Calu3 (cell line): ENCODE measurements around the gene FMN1. TPM values are rescaled to one million over a fixed set of nuclear protein-coding genes. Genes with fewer than 3 reads are reported as not detected.

Experiments used
- BruUV-seq: library from RNA; stranded (reverse); fragments of 400-500 nt; replicated peaks from 2 replicates; lab custom pipeline; 2021; lab: Mats Ljungman, UMichigan
- CTCF ChIA-PET: fragments of 300-600 bp; sonication (Branson Sonifier 250); formaldehyde crosslinking; loops from one replicate; lab custom pipeline; 2022; ENCODE audit warnings: antibody characterized with exemption; lab: Charles Lee
- DNase-seq: peaks from one replicate; pipeline ENCODE4 v3.0.0; 2022
- H3K27ac Mint-ChIP-seq: one replicate; pipeline ENCODE4 v1.8.0; 2022; ENCODE audit warnings: mixed read lengths; ENCODE audit not compliant: unreplicated experiment
- H3K27me3 Mint-ChIP-seq: one replicate; pipeline ENCODE4 v1.8.0; 2022; ENCODE audit warnings: mixed read lengths; ENCODE audit not compliant: unreplicated experiment
- H3K36me3 Mint-ChIP-seq: one replicate; pipeline ENCODE4 v1.8.0; 2022; ENCODE audit warnings: mild to moderate bottlenecking, moderate library complexity, mixed read lengths; ENCODE audit not compliant: insufficient read depth, unreplicated experiment
- H3K4me1 Mint-ChIP-seq: one replicate; pipeline ENCODE4 v1.8.0; 2022; ENCODE audit warnings: mild to moderate bottlenecking, low read depth, mixed read lengths; ENCODE audit not compliant: unreplicated experiment
- H3K4me3 Mint-ChIP-seq: one replicate; pipeline ENCODE4 v1.8.0; 2022; ENCODE audit warnings: mild to moderate bottlenecking, low read depth, moderate library complexity, mixed read lengths; ENCODE audit not compliant: unreplicated experiment
- H3K9me3 Mint-ChIP-seq: one replicate; pipeline ENCODE4 v1.8.0; 2022; ENCODE audit warnings: low read depth, mixed read lengths; ENCODE audit not compliant: unreplicated experiment
- intact Hi-C: fragments of 100-400 bp; cut with micrococcal nuclease; formaldehyde crosslinking; loops from one replicate; pipeline ENCODE4 v1.10.0; 2022; ENCODE audit not compliant: unreplicated experiment
- total RNA-seq: library from RNA; stranded (reverse); gene quantifications from 2 replicates; pipeline ENCODE4 v1.2.3, GENCODE V29; 2022
- TF ChIP-seq, protein P1 (sequence below): fragments of 200-600 bp; IDR thresholded peaks from one replicate; pipeline ENCODE4 v1.8.0; 2022; ENCODE audit warnings: antibody characterized with exemption; ENCODE audit not compliant: unreplicated experiment

Gene FMN1
- total RNA-seq, 1 experiment from 2014 or later, result 7.1 TPM

DNA sequence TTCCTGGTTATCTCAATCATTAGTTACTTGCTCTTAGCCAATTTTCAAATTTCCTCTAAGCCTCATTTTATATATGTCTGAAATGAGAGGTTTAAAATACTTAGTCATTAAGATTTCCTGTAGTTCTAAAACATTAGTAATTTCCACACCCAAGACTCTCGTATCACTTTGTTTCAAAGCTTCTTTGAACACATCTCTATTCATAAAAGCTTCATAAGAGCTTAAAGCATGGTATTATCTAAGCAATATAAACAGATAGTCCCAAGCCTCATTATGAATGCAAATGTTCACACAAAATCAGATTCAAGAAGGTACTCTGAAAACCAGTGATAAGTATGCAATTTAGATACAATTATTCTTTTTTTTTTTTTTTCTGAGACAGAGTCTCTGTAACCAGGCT, 217.0 kb downstream of the FMN1 start:
- CTCF ChIA-PET, result no interaction called here
- H3K4me3 Mint-ChIP-seq, result no peak overlapping the region
- DNase-seq, result no peak
- H3K4me1 Mint-ChIP-seq, result no peaks in the 10 kb centered on the region
- no TSS peak for BruUV-seq
- H3K27me3 Mint-ChIP-seq, result no peaks in the 10 kb centered on the region
- intact Hi-C loops, result no loop called here
- no peaks in the 10 kb centered on the region for H3K9me3 Mint-ChIP-seq
- TF ChIP-seq, protein P1, sequence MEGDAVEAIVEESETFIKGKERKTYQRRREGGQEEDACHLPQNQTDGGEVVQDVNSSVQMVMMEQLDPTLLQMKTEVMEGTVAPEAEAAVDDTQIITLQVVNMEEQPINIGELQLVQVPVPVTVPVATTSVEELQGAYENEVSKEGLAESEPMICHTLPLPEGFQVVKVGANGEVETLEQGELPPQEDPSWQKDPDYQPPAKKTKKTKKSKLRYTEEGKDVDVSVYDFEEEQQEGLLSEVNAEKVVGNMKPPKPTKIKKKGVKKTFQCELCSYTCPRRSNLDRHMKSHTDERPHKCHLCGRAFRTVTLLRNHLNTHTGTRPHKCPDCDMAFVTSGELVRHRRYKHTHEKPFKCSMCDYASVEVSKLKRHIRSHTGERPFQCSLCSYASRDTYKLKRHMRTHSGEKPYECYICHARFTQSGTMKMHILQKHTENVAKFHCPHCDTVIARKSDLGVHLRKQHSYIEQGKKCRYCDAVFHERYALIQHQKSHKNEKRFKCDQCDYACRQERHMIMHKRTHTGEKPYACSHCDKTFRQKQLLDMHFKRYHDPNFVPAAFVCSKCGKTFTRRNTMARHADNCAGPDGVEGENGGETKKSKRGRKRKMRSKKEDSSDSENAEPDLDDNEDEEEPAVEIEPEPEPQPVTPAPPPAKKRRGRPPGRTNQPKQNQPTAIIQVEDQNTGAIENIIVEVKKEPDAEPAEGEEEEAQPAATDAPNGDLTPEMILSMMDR, result no peak
- no peak overlapping the region for H3K27ac Mint-ChIP-seq
- no peaks in the 10 kb centered on the region for H3K36me3 Mint-ChIP-seq

GRCh38 chr15:32974691-32975090, 219.8 kb downstream of the FMN1 start:
- intact Hi-C loops, result no loop called here
- TF ChIP-seq, protein P1, result no peak
- Mint-ChIP-seq H3K9me3 (no peaks in the 10 kb centered on the region), H3K4me3 (no peak overlapping the region), H3K4me1 (no peaks in the 10 kb centered on the region), H3K27me3 (no peaks in the 10 kb centered on the region), H3K36me3 (no peaks in the 10 kb centered on the region), H3K27ac (no peak overlapping the region)
- BruUV-seq, result no TSS peak
- CTCF ChIA-PET, result no interaction called here
- no peak for DNase-seq

DNA sequence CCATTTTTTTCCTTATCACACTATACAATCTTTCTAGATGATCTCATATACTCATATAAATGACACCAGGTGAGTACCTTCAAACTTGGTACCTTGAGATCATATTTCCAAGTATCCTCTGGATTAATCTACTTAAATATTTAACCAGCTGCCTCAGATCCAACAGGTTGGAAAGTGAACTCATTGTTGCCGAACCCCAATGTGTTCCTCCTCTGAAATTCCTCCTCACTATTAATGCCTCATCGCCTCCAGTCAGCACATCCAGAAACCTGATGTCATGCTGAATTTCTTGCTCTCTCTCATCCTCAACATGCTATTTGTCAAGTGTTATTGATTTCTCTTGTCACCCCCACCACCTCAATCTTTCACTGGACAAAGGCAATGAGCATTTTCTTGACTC, 221.8 kb downstream of the FMN1 start:
- Mint-ChIP-seq H3K4me1 (no peaks in the 10 kb centered on the region), H3K4me3 (no peak overlapping the region), H3K27ac (no peak overlapping the region), H3K36me3 (no peaks in the 10 kb centered on the region), H3K27me3 (no peaks in the 10 kb centered on the region), H3K9me3 (no peaks in the 10 kb centered on the region)
- CTCF ChIA-PET, result no interaction called here
- no peak for DNase-seq
- TF ChIP-seq, protein P1, result no peak
- no TSS peak for BruUV-seq
- intact Hi-C loops, result no loop called here

DNA sequence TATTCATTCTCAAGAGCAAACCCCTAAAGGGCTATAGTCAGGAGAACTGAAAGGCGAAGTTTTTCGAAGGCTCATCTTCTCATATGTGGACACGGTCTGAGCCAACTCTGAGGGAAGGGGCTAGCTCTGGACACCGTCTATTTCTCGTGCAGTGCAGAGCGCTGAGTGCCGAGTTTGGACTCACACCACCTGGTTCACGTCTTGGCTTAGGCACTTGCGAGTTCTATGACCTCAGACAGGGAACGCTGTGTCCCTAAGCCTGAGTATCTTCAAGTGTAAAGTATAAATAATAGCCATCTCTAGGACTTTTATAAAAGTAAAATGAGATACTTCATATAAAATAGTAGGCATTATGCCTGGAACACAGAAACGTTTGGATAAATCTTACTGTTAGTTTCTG, 223.7 kb downstream of the FMN1 start:
- TF ChIP-seq, protein P1, result no peak
- no peaks in the 10 kb centered on the region for H3K27me3 Mint-ChIP-seq
- no peak overlapping the region for H3K4me3 Mint-ChIP-seq
- BruUV-seq, result no TSS peak
- H3K27ac Mint-ChIP-seq, result no peak overlapping the region
- CTCF ChIA-PET, result no interaction called here
- no peaks in the 10 kb centered on the region for H3K36me3 Mint-ChIP-seq
- H3K4me1 Mint-ChIP-seq, result no peaks in the 10 kb centered on the region
- intact Hi-C loops, result no loop called here
- DNase-seq, result no peak
- no peaks in the 10 kb centered on the region for H3K9me3 Mint-ChIP-seq
